Esophagus squamous epithelium (tissue), 4 donors: ENCODE results near the gene TBC1D10A.

Experiments used
- CTCF ChIP-seq, 6 experiments: fragments of 450-650 bp in 4 of 6; fragments of 200-600 bp in 2 of 6; sonication (generic) in 2 of 6; IDR thresholded peaks; one replicate each; pipeline ENCODE4 v1.5.1; 2016 to 2019; ENCODE audit warnings: antibody characterized with exemption in 6 of 6, mild to moderate bottlenecking in 4 of 6, moderate library complexity in 4 of 6
- POLR2A ChIP-seq, 4 donors: fragments of 450-650 bp; IDR thresholded peaks; one replicate each; pipeline ENCODE4 v1.6.1; 2017; ENCODE audit warnings: antibody characterized with exemption in 4 of 4, mild to moderate bottlenecking in 4 of 4, moderate library complexity in 3 of 4

- TF ChIP-seq POLR2A (IDR thresholded peaks at IDR 0.05): no peak
- TF ChIP-seq CTCF (IDR thresholded peaks at IDR 0.05): no peak
These were observed 74.1 kb downstream of the TBC1D10A start for GRCh38 chr22:30252411-30253204.
